ENCODE measurements around the gene SERPINI1. TPM values are rescaled to one million over a fixed set of nuclear protein-coding genes. Genes with fewer than 3 reads are reported as not detected.

The SERPINI1 gene
- total and polyA plus RNA-seq, 9 of the 15 experiments (the other 6 are each of a cell fraction or from before 2014, with no cell fraction given) = 1.6 to 9.9 (median 3.5) TPM

DNA sequence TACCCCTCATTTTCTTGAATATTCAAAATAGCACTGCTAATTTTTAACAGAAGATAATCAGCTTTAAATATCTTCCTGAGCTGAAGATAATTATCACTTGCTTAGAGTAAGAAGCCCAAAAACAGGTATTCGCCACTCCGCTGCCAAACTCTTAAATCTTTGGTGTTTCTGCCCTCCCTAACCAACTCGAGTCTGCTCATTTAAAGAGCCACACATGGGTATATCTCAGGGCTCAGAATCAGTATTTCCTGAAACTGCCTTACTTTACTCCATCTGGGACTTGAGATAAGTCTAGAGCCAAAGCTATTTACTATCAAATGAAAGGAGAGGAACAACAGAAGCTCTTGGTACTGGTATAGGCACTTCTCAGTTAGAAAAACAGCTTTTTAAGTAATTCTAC, 11.6 kb upstream of the SERPINI1 start:
- Histone ChIP-seq H3K4me2 (ENCODE audit: insufficient read depth, low read length) (peak overlapping the region; percentile 67), H3K79me2 (ENCODE audit: control insufficient read depth, insufficient read depth, low read length) (peaks cover 100% of the 10 kb centered on the region), H3K9me1 (ENCODE audit: control insufficient read depth, insufficient read depth, low read length) (no peaks in the 10 kb centered on the region), H3K4me1 (replicated peaks in 1 of 2; ENCODE audit: control insufficient read depth in 2 of 2, insufficient read depth in 2 of 2, low read length in 2 of 2) (peaks cover 17 to 56% of the 10 kb centered on the region in 2 experiments), H3K9me3 (replicated peaks; ENCODE audit: control insufficient read depth, insufficient read depth, low read depth, low read length) (no peaks in the 10 kb centered on the region), H4K20me1 (replicated peaks; ENCODE audit: control insufficient read depth, insufficient read depth, low read length) (0 out of 2 replicates have a peak, but pooled peaks cover 7% of the 10 kb centered on the region), H3K9ac (ENCODE audit: insufficient read depth in 1 of 2, low read depth in 2 of 2, low read length in 2 of 2) (peak overlapping the region in 1 of 2 experiments; percentile 70; a peak in 2 of 4 replicates), H3K36me3 (ENCODE audit: control insufficient read depth, insufficient read depth, low read length) (peaks cover 40% of the 10 kb centered on the region), H3K4me3 (peak overlapping the region; percentile 20; the same call in 1 of the 2 replicates), H3K27ac (ENCODE audit: extremely low read depth, low read depth, low read length) (peak overlapping the region; percentile 72), H3K27me3 (ENCODE audit: control insufficient read depth in 2 of 2, insufficient read depth in 2 of 2, low read length in 2 of 2) (no peaks in the 10 kb centered on the region), H2AFZ (ENCODE audit: low read depth, low read length) (no peak overlapping the region)
- CTCF ChIA-PET (ENCODE audit: low intra/inter-chr PET ratio) = no interaction called here
- WGBS (ENCODE audit: insufficient coverage, low coverage, missing lambda C conversion rate) = 2% methylated on average over 3 of the region's 3 CpGs
- ATAC-seq (peak; percentile 79), FAIRE-seq (peak; percentile 68), DNase-seq (ENCODE audit: extremely low read depth in 1 of 4, low spot score in 3 of 4) (peak in 2 of 4 experiments; percentile 67 to 85)
- no TSS peak for BruUV-seq (replicated peaks)
- intact Hi-C loops (cut with micrococcal nuclease) = loop anchor here (1.0 kb wide), 1 partner anchor 10 kb away; the partner anchor contains the start of gene PDCD10
- in situ Hi-C loops (cut with MboI) = no loop called here
- POLR2A ChIA-PET = interaction anchor here (0.8 to 1.6 kb wide), 6 partner anchors 9 to 49 kb away, joined by 3 to 8 read pairs (median 4); no protein-coding TSS in a partner anchor
- TF ChIP-seq ILK (tag; IDR thresholded peaks at IDR 0.05; ENCODE audit: borderline replicate concordance, low read depth) (no peak), ZBED1 (IDR thresholded peaks at IDR 0.05) (no peak), TEAD2 (tag; IDR thresholded peaks at IDR 0.05) (no peak), PHF20 (IDR thresholded peaks at IDR 0.05; ENCODE audit: partially characterized antibody) (no peak), RFX5 (IDR thresholded peaks at IDR 0.05; ENCODE audit: low read depth, low read length) (no peak), NCOA2 (IDR thresholded peaks at IDR 0.05; ENCODE audit: partially characterized antibody in 2 of 2) (no peak), SRSF3 (IDR thresholded peaks at IDR 0.05; ENCODE audit: insufficient read depth, low read length) (no peak), ZNF253 (CRISPR knock-in tag; conservative IDR thresholded peaks at IDR 0.05) (no peak), SRSF7 (optimal IDR thresholded peaks at IDR 0.05; ENCODE audit: low read depth, low read length) (no peak), ZNF134 (CRISPR knock-in tag; conservative IDR thresholded peaks at IDR 0.05) (no peak), ATF1 (CRISPR knock-in tag; IDR thresholded peaks at IDR 0.05) (no peak), ATF1 (tag; IDR thresholded peaks at IDR 0.05) (no peak), TAF9B (IDR thresholded peaks at IDR 0.05; ENCODE audit: partially characterized antibody) (no peak), BRCA1 (IDR thresholded peaks at IDR 0.05) (no peak), BRCA1 (CRISPR knock-in tag; IDR thresholded peaks at IDR 0.05) (no peak), HDAC6 (IDR thresholded peaks at IDR 0.05; ENCODE audit: low read depth, low read length) (no peak), GTF2E2 (tag; IDR thresholded peaks at IDR 0.05) (no peak), RFX7 (CRISPR knock-in tag; IDR thresholded peaks at IDR 0.05) (no peak)
- TF ChIP-seq, protein P1, sequence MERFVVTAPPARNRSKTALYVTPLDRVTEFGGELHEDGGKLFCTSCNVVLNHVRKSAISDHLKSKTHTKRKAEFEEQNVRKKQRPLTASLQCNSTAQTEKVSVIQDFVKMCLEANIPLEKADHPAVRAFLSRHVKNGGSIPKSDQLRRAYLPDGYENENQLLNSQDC (CRISPR knock-in tag; IDR thresholded peaks at IDR 0.05) = no peak
- TF ChIP-seq, protein P2, sequence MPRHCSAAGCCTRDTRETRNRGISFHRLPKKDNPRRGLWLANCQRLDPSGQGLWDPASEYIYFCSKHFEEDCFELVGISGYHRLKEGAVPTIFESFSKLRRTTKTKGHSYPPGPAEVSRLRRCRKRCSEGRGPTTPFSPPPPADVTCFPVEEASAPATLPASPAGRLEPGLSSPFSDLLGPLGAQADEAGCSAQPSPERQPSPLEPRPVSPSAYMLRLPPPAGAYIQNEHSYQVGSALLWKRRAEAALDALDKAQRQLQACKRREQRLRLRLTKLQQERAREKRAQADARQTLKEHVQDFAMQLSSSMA (CRISPR knock-in tag; IDR thresholded peaks at IDR 0.05) = no peak
- TF ChIP-seq, protein P3, sequence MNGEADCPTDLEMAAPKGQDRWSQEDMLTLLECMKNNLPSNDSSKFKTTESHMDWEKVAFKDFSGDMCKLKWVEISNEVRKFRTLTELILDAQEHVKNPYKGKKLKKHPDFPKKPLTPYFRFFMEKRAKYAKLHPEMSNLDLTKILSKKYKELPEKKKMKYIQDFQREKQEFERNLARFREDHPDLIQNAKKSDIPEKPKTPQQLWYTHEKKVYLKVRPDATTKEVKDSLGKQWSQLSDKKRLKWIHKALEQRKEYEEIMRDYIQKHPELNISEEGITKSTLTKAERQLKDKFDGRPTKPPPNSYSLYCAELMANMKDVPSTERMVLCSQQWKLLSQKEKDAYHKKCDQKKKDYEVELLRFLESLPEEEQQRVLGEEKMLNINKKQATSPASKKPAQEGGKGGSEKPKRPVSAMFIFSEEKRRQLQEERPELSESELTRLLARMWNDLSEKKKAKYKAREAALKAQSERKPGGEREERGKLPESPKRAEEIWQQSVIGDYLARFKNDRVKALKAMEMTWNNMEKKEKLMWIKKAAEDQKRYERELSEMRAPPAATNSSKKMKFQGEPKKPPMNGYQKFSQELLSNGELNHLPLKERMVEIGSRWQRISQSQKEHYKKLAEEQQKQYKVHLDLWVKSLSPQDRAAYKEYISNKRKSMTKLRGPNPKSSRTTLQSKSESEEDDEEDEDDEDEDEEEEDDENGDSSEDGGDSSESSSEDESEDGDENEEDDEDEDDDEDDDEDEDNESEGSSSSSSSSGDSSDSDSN (IDR thresholded peaks at IDR 0.05; ENCODE audit: borderline replicate concordance in 1 of 2, low read depth in 2 of 2, low read length in 2 of 2) = 0 out of 4 replicates have a peak, but pooled peaks of 1 of the 2 experiments have one; percentile 33
- TF ChIP-seq, protein P4, sequence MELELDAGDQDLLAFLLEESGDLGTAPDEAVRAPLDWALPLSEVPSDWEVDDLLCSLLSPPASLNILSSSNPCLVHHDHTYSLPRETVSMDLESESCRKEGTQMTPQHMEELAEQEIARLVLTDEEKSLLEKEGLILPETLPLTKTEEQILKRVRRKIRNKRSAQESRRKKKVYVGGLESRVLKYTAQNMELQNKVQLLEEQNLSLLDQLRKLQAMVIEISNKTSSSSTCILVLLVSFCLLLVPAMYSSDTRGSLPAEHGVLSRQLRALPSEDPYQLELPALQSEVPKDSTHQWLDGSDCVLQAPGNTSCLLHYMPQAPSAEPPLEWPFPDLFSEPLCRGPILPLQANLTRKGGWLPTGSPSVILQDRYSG (tag; conservative IDR thresholded peaks at IDR 0.05; ENCODE audit: low read depth) = no peak

Data from K562 (cell line).